ENCODE results near the gene GRAP2.
"Not testable (repeated sequence)": the region's sequence is repeated elsewhere in the genome, so short reads cannot be mapped to it uniquely, and the experiment has no call there.

The GRAP2 gene

GRCh38 chr22:39984006-39984405, 83.1 kb downstream of the GRAP2 start:
- in situ Hi-C loops (cut with MboI; ENCODE audit: low pct_unique_long_range_greater_than_20kb, low sequenced_read_pairs), result no loop called here
- no peak for DNase-seq

GRCh38 chr22:39984746-39985145, 83.9 kb downstream of the GRAP2 start:
- in situ Hi-C loops (cut with MboI; ENCODE audit: low pct_unique_long_range_greater_than_20kb, low sequenced_read_pairs), result no loop called here
- DNase-seq, result no peak

GRCh38 chr22:39985383-39986035, 84.6 kb downstream of the GRAP2 start:
- DNase-seq, result no peak
- in situ Hi-C loops (cut with MboI; ENCODE audit: low pct_unique_long_range_greater_than_20kb, low sequenced_read_pairs), result no loop called here

GRCh38 chr22:39988386-39989114, 87.7 kb downstream of the GRAP2 start:
- DNase-seq, result no peak
- in situ Hi-C loops (cut with MboI; ENCODE audit: low pct_unique_long_range_greater_than_20kb, low sequenced_read_pairs), result no loop called here

GRCh38 chr22:39989633-39990032, 88.7 kb downstream of the GRAP2 start:
- in situ Hi-C loops (cut with MboI; ENCODE audit: low pct_unique_long_range_greater_than_20kb, low sequenced_read_pairs), result no loop called here

GRCh38 chr22:39990686-39991085, 89.8 kb downstream of the GRAP2 start:
- no peak for DNase-seq
- in situ Hi-C loops (cut with MboI; ENCODE audit: low pct_unique_long_range_greater_than_20kb, low sequenced_read_pairs), result no loop called here

More at GRCh38 chr22:39989633-39990032, 88.7 kb downstream of the GRAP2 start:
- DNase-seq, result no peak

GRCh38 chr22:39991159-39991860, 90.4 kb downstream of the GRAP2 start:
- no peak for DNase-seq
- in situ Hi-C loops (cut with MboI; ENCODE audit: low pct_unique_long_range_greater_than_20kb, low sequenced_read_pairs), result no loop called here

- in situ Hi-C loops (cut with MboI; ENCODE audit: low pct_unique_long_range_greater_than_20kb, low sequenced_read_pairs), result no loop called here
- no peak for DNase-seq
These were observed 91.4 kb downstream of the GRAP2 start for GRCh38 chr22:39992088-39992826.

GRCh38 chr22:39992894-39993293, 92.0 kb downstream of the GRAP2 start:
- DNase-seq; in situ Hi-C loops (cut with MboI; ENCODE audit: low pct_unique_long_range_greater_than_20kb, low sequenced_read_pairs): not testable (repeated sequence)

- in situ Hi-C loops (cut with MboI; ENCODE audit: low pct_unique_long_range_greater_than_20kb, low sequenced_read_pairs), result no loop called here
- DNase-seq, result no peak
These were observed 93.2 kb downstream of the GRAP2 start for GRCh38 chr22:39994041-39994565.

- DNase-seq, result no peak
- in situ Hi-C loops (cut with MboI; ENCODE audit: low pct_unique_long_range_greater_than_20kb, low sequenced_read_pairs), result no loop called here
These were observed 93.9 kb downstream of the GRAP2 start, which contains the start of gene FAM83F for GRCh38 chr22:39994566-39995392. Gene FAM83F, plus strand, starts transcription at chr22:39994954. Its CDS starts 89 bp downstream, at chr22:39995043.

- in situ Hi-C loops (cut with MboI; ENCODE audit: low pct_unique_long_range_greater_than_20kb, low sequenced_read_pairs), result no loop called here
- DNase-seq, result no peak
These were observed 94.7 kb downstream of the GRAP2 start for GRCh38 chr22:39995393-39996252.

- in situ Hi-C loops (cut with MboI; ENCODE audit: low pct_unique_long_range_greater_than_20kb, low sequenced_read_pairs), result no loop called here
- DNase-seq, result no peak
These were observed 95.8 kb downstream of the GRAP2 start for GRCh38 chr22:39996732-39997131.

GRCh38 chr22:39997421-39997820, 96.5 kb downstream of the GRAP2 start:
- in situ Hi-C loops (cut with MboI; ENCODE audit: low pct_unique_long_range_greater_than_20kb, low sequenced_read_pairs), result no loop called here
- DNase-seq, result no peak

- in situ Hi-C loops (cut with MboI; ENCODE audit: low pct_unique_long_range_greater_than_20kb, low sequenced_read_pairs), result no loop called here
- DNase-seq, result no peak
These were observed 97.2 kb downstream of the GRAP2 start for GRCh38 chr22:39997939-39998726.

- in situ Hi-C loops (cut with MboI; ENCODE audit: low pct_unique_long_range_greater_than_20kb, low sequenced_read_pairs), result no loop called here
- no peak for DNase-seq
These were observed 98.4 kb downstream of the GRAP2 start for GRCh38 chr22:39999144-39999757.
